ENCODE measurements around the gene MLN. TPM values are rescaled to one million over a fixed set of nuclear protein-coding genes. Genes with fewer than 3 reads are reported as not detected.

MLN gene
- total and polyA plus RNA-seq, 2 of the 4 experiments (the other 2 are of a cell fraction): not detected

- no peak overlapping the region for H3K4ac ChIP-seq (ENCODE audit: low read depth, low read length)
- H4K91ac ChIP-seq (ENCODE audit: insufficient read depth, low read depth, low read length): no peak overlapping the region
- no peaks in the 10 kb centered on the region for H4K20me1 ChIP-seq (ENCODE audit: insufficient read depth, low read length)
- no peak overlapping the region for H3K4me2 ChIP-seq (ENCODE audit: low read depth, low read length)
- H3K4me1 ChIP-seq (ENCODE audit: control insufficient read depth, insufficient read depth, low read length): peaks cover 10% of the 10 kb centered on the region
- no peak for ATAC-seq (ENCODE audit: low read depth)
- no peak overlapping the region for H3K23ac ChIP-seq (ENCODE audit: low read depth, low read length)
- H2AK9ac ChIP-seq (replicated peaks; ENCODE audit: low read depth, low read length, poor library complexity): no peak overlapping the region
- H3K18ac ChIP-seq (ENCODE audit: low read depth, low read length): no peak overlapping the region
- intact Hi-C loops (cut with micrococcal nuclease) (no loop called here), in situ Hi-C loops (cut with MboI; ENCODE audit: low sequenced_read_pairs) (no loop called here), dilution Hi-C loops (cut with HindIII; ENCODE audit: low sequenced_read_pairs, unreplicated experiment) (no loop called here)
- H3K9me3 ChIP-seq (ENCODE audit: control insufficient read depth, insufficient read depth, low read length): no peaks in the 10 kb centered on the region
- no peak overlapping the region for H4K8ac ChIP-seq (ENCODE audit: low read depth in 2 of 2, low read length in 2 of 2)
- H2BK5ac ChIP-seq (ENCODE audit: low read depth, low read length, poor library complexity, severe bottlenecking): no peak overlapping the region
- 0 out of 4 replicates have a peak, but pooled peaks cover 0 to 6% of the 10 kb centered on the region in 2 experiments for H3K79me1 ChIP-seq (ENCODE audit: low read depth in 1 of 2, low read length in 2 of 2)
- no peak overlapping the region for H3K14ac ChIP-seq (replicated peaks; ENCODE audit: low read depth, low read length)
- H2AFZ ChIP-seq (replicated peaks; ENCODE audit: low read length, poor library complexity): no peak overlapping the region
- H2AK5ac ChIP-seq (ENCODE audit: low read depth, low read length): no peak overlapping the region; the same call in 1 of the 2 replicates
- CTCF ChIA-PET: no interaction called here
- no peak overlapping the region for H3K9ac ChIP-seq (ENCODE audit: low read depth, low read length)
- WGBS, 2 experiments (ENCODE audit: extremely low coverage in 2 of 2, insufficient read length in 1 of 2): 84% methylated on average over 2 of the region's 6 CpGs; no CpG with 5 or more reads in 1 of the 2 experiments
- H2BK120ac ChIP-seq (ENCODE audit: low read depth, low read length): no peak overlapping the region
- no peaks in the 10 kb centered on the region for H3K36me3 ChIP-seq (ENCODE audit: control insufficient read depth, insufficient read depth, low read length)
- peaks cover 9% of the 10 kb centered on the region for H3K9me1 ChIP-seq (ENCODE audit: insufficient read depth, low read length)
- H3K4me3 ChIP-seq (ENCODE audit: insufficient read depth, low read depth, low read length): no peak overlapping the region
- H2BK20ac ChIP-seq (ENCODE audit: low read depth, low read length): no peak overlapping the region
- no peak overlapping the region for H4K5ac ChIP-seq (ENCODE audit: low read depth, low read length)
- H3K27ac ChIP-seq (ENCODE audit: insufficient read depth, low read length): no peak overlapping the region
- peaks cover 21% of the 10 kb centered on the region for H3K27me3 ChIP-seq (ENCODE audit: control insufficient read depth, insufficient read depth, low read length)
- no peak overlapping the region for H2BK15ac ChIP-seq (ENCODE audit: low read depth, low read length)
- no peak overlapping the region for H3K56ac ChIP-seq (ENCODE audit: extremely low read depth, insufficient read depth, low read length)
- no TSS peak for BruUV-seq (replicated peaks)
- POLR2A ChIA-PET (ENCODE audit: unreplicated experiment): no interaction called here
- TF ChIP-seq RCOR1 (IDR thresholded peaks at IDR 0.05; ENCODE audit: insufficient replicate concordance, low read length) (no peak), CHD1 (IDR thresholded peaks at IDR 0.05; ENCODE audit: low read depth, low read length) (no peak), MAZ (IDR thresholded peaks at IDR 0.05; ENCODE audit: borderline replicate concordance, low read depth, low read length) (no peak), CTCF (conservative IDR thresholded peaks at IDR 0.05; ENCODE audit: low read depth, low read length) (no peak), SMC3 (IDR thresholded peaks at IDR 0.05; ENCODE audit: low read depth, low read length) (no peak), CEBPB (IDR thresholded peaks at IDR 0.05; ENCODE audit: low read depth, low read length) (no peak), BHLHE40 (IDR thresholded peaks at IDR 0.05; ENCODE audit: low read depth, low read length) (no peak), ELK1 (IDR thresholded peaks at IDR 0.05; ENCODE audit: borderline replicate concordance, low read depth, low read length) (no peak)
- DNase-seq: no peak
Observed at GRCh38 chr6:33833599-33833998, 29.8 kb upstream of the MLN start.
